Glutamatergic neuron (in vitro differentiated cells): Measurements from ENCODE around the gene FAR1. TPM values are rescaled to one million over a fixed set of nuclear protein-coding genes. Genes with fewer than 3 reads are reported as not detected.

Experiments
- DNase-seq: peaks from one replicate; pipeline ENCODE4 v3.0.0; 2022
- H3K27ac Mint-ChIP-seq: one replicate; pipeline ENCODE4 v1.8.0; 2020; ENCODE audit warnings: mild to moderate bottlenecking, mixed read lengths, inconsistent platforms; ENCODE audit not compliant: unreplicated experiment
- H3K27me3 Mint-ChIP-seq: one replicate; pipeline ENCODE4 v1.8.0; 2020; ENCODE audit warnings: mild to moderate bottlenecking, moderate library complexity, mixed read lengths, inconsistent platforms; ENCODE audit not compliant: unreplicated experiment
- H3K36me3 Mint-ChIP-seq: one replicate; pipeline ENCODE4 v1.8.0; 2020; ENCODE audit warnings: mild to moderate bottlenecking, mixed read lengths, inconsistent platforms; ENCODE audit not compliant: unreplicated experiment
- H3K4me1 Mint-ChIP-seq: one replicate; pipeline ENCODE4 v1.8.0; 2020; ENCODE audit warnings: mild to moderate bottlenecking, low read depth, mixed read lengths, inconsistent platforms; ENCODE audit not compliant: unreplicated experiment
- H3K4me3 Mint-ChIP-seq: one replicate; pipeline ENCODE4 v1.8.0; 2020; ENCODE audit warnings: mild to moderate bottlenecking, mixed read lengths, inconsistent platforms; ENCODE audit not compliant: unreplicated experiment
- H3K9me3 Mint-ChIP-seq: one replicate; pipeline ENCODE4 v1.8.0; 2020; ENCODE audit warnings: mild to moderate bottlenecking, moderate library complexity, mixed read lengths, inconsistent platforms; ENCODE audit not compliant: unreplicated experiment
- total RNA-seq: library from RNA; stranded (reverse); fragmentation: NEBNext Ultra II Directional; extraction: Animal tissue kit (Norgen Biotek cat#: 25700); gene quantifications from one replicate; pipeline ENCODE4 v1.2.1, GENCODE V29; 2021; ENCODE audit not compliant: unreplicated experiment
- TF ChIP-seq, protein P1 (sequence below): fragments of 200-600 bp; sonication (generic); IDR thresholded peaks from one replicate; pipeline ENCODE4 v1.5.0; 2021; ENCODE audit not compliant: partially characterized antibody, unreplicated experiment

Gene FAR1
- total RNA-seq, 1 donor from 2014 or later = 74.4 TPM

- TF ChIP-seq, protein P1, sequence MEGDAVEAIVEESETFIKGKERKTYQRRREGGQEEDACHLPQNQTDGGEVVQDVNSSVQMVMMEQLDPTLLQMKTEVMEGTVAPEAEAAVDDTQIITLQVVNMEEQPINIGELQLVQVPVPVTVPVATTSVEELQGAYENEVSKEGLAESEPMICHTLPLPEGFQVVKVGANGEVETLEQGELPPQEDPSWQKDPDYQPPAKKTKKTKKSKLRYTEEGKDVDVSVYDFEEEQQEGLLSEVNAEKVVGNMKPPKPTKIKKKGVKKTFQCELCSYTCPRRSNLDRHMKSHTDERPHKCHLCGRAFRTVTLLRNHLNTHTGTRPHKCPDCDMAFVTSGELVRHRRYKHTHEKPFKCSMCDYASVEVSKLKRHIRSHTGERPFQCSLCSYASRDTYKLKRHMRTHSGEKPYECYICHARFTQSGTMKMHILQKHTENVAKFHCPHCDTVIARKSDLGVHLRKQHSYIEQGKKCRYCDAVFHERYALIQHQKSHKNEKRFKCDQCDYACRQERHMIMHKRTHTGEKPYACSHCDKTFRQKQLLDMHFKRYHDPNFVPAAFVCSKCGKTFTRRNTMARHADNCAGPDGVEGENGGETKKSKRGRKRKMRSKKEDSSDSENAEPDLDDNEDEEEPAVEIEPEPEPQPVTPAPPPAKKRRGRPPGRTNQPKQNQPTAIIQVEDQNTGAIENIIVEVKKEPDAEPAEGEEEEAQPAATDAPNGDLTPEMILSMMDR = no peak
- DNase-seq = no peak
- Mint-ChIP-seq H3K36me3 (peaks cover 4% of the 10 kb centered on the region), H3K4me1 (no peaks in the 10 kb centered on the region), H3K9me3 (no peaks in the 10 kb centered on the region), H3K4me3 (no peak overlapping the region), H3K27ac (no peak overlapping the region), H3K27me3 (no peaks in the 10 kb centered on the region)
These were observed 52.5 kb downstream of the FAR1 start for GRCh38 chr11:13720940-13721339.

- no peak for DNase-seq
These were observed 53.3 kb downstream of the FAR1 start for GRCh38 chr11:13721760-13722159.

DNA sequence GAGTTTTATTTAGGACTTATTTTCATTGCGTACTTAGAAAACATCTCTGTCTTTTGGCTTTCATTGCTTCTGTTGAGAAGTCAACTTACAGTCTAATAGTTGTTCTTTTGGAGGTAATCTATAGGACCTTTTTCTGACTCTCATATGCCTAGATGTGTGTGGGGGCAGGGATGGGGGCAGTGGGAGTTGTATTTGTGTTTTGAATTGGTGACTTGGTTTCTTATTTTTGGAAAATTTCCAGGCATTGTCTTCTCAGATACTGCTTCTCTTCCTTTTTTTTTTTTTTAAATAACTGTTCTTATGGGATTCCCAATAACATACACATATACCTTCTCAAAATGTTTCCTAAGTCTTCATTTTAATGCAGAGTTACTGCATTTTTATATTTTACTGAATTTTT, 58.0 kb downstream of the FAR1 start:
- Mint-ChIP-seq H3K27ac (no peak overlapping the region), H3K27me3 (no peaks in the 10 kb centered on the region), H3K4me3 (no peak overlapping the region), H3K9me3 (no peaks in the 10 kb centered on the region), H3K36me3 (peaks cover 4% of the 10 kb centered on the region), H3K4me1 (no peaks in the 10 kb centered on the region)
- TF ChIP-seq, protein P1 = no peak
- DNase-seq = no peak

More at GRCh38 chr11:13721760-13722159, 53.3 kb downstream of the FAR1 start:
- H3K27ac Mint-ChIP-seq = no peak overlapping the region
- no peaks in the 10 kb centered on the region for H3K9me3 Mint-ChIP-seq
- no peaks in the 10 kb centered on the region for H3K27me3 Mint-ChIP-seq
- peaks cover 4% of the 10 kb centered on the region for H3K36me3 Mint-ChIP-seq
- TF ChIP-seq, protein P1 = no peak
- no peaks in the 10 kb centered on the region for H3K4me1 Mint-ChIP-seq
- H3K4me3 Mint-ChIP-seq = no peak overlapping the region

- Mint-ChIP-seq H3K4me3 (no peak overlapping the region), H3K9me3 (no peaks in the 10 kb centered on the region), H3K36me3 (peaks cover 4% of the 10 kb centered on the region), H3K4me1 (no peaks in the 10 kb centered on the region), H3K27ac (no peak overlapping the region), H3K27me3 (no peaks in the 10 kb centered on the region)
- TF ChIP-seq, protein P1 = no peak
- no peak for DNase-seq
These were observed 59.6 kb downstream of the FAR1 start for GRCh38 chr11:13728076-13728475.

- no peaks in the 10 kb centered on the region for H3K27me3 Mint-ChIP-seq
- TF ChIP-seq, protein P1 = no peak
- H3K9me3 Mint-ChIP-seq = no peaks in the 10 kb centered on the region
- H3K36me3 Mint-ChIP-seq = no peaks in the 10 kb centered on the region
- H3K27ac Mint-ChIP-seq = no peak overlapping the region
- H3K4me1 Mint-ChIP-seq = peaks cover 7% of the 10 kb centered on the region
- DNase-seq = no peak
- H3K4me3 Mint-ChIP-seq = no peak overlapping the region
These were observed 66.1 kb downstream of the FAR1 start for GRCh38 chr11:13734530-13734929.
